ENCODE measurements around the gene CDON.

- TF ChIP-seq, protein P1, sequence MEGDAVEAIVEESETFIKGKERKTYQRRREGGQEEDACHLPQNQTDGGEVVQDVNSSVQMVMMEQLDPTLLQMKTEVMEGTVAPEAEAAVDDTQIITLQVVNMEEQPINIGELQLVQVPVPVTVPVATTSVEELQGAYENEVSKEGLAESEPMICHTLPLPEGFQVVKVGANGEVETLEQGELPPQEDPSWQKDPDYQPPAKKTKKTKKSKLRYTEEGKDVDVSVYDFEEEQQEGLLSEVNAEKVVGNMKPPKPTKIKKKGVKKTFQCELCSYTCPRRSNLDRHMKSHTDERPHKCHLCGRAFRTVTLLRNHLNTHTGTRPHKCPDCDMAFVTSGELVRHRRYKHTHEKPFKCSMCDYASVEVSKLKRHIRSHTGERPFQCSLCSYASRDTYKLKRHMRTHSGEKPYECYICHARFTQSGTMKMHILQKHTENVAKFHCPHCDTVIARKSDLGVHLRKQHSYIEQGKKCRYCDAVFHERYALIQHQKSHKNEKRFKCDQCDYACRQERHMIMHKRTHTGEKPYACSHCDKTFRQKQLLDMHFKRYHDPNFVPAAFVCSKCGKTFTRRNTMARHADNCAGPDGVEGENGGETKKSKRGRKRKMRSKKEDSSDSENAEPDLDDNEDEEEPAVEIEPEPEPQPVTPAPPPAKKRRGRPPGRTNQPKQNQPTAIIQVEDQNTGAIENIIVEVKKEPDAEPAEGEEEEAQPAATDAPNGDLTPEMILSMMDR (IDR thresholded peaks at IDR 0.05) = no peak
- TF ChIP-seq EZH2 (IDR thresholded peaks at IDR 0.05) = no peak
Observed at GRCh38 chr11:125979511-125979910, 83.2 kb downstream of the CDON start.
